K562 (cell line): Measurements from ENCODE around the gene CFL2. TPM values are rescaled to one million over a fixed set of nuclear protein-coding genes. Genes with fewer than 3 reads are reported as not detected.

Source experiments
- ATAC-seq: fragments of 200-7000 bp; cut with Tn5 transposase; 3 replicates; pipeline ENCODE4 v1.9.1; 2020; ENCODE audit warnings: moderate library complexity
- BruUV-seq: library from RNA; stranded (reverse); fragments of 400-500 nt; replicated peaks from 2 replicates; lab custom pipeline; 2021; lab: Mats Ljungman, UMichigan
- CTCF ChIA-PET: fragments of 300-600 bp; formaldehyde crosslinking; extraction: SDS; loops from one replicate; lab custom pipeline; 2021; ENCODE audit warnings: low intra/inter-chr PET ratio; lab: Yijun Ruan, JAX
- POLR2A ChIA-PET: fragments of 300-600, 350-650 bp; sonication (Branson Sonifier 250); formaldehyde crosslinking; extraction: SDS; loops from one replicate; lab custom pipeline; 2021; ENCODE audit warnings: antibody characterized with exemption, inconsistent platforms; lab: Yijun Ruan, JAX
- DNase-seq, 4 experiments: peaks; one replicate each; pipeline versions ENCODE4 v3.0.0 to v3.0.0-alpha.2; 2011 to 2018; ENCODE audit warnings: low spot score in 3 of 4, mixed read lengths in 3 of 4; ENCODE audit errors: extremely low read depth in 1 of 4
- FAIRE-seq: peaks from 2 replicates; lab custom pipeline; 2011; peaks lifted over from hg19 to GRCh38; lab: Jason Lieb, UNC
- H2AFZ ChIP-seq: 2 replicates; pipeline ENCODE4 v1.6.0; 2011; ENCODE audit warnings: low read depth, low read length, control low read depth, inconsistent platforms
- H3K27ac ChIP-seq: fragments of 200-600 bp; 3 replicates; pipeline ENCODE4 v1.8.0; 2011; ENCODE audit warnings: low read depth, mild to moderate bottlenecking, control low read depth, inconsistent platforms, low read length, moderate library complexity, mixed read lengths; ENCODE audit errors: extremely low read depth
- H3K27me3 ChIP-seq, 2 experiments: fragments of 300-600 bp in 1 of 2; 2 replicates in 1 of 2; 3 replicates in 1 of 2; pipeline versions ENCODE4 v1.6.0 to v1.8.0; 2011; ENCODE audit warnings: inconsistent platforms in 2 of 2, low read length in 2 of 2, mild to moderate bottlenecking in 1 of 2, mixed read lengths in 1 of 2, moderate library complexity in 1 of 2; ENCODE audit not compliant: control insufficient read depth in 2 of 2, insufficient read depth in 2 of 2
- H3K36me3 ChIP-seq: fragments of 300-600 bp; 3 replicates; pipeline ENCODE4 v1.8.0; 2011; ENCODE audit warnings: mild to moderate bottlenecking, low read length, inconsistent platforms; ENCODE audit not compliant: control insufficient read depth, insufficient read depth
- H3K4me1 ChIP-seq, 2 experiments: fragments of 200-600 bp in 1 of 2; replicated peaks in 1 of 2; 2 replicates in 1 of 2; 3 replicates in 1 of 2; pipeline versions ENCODE4 v1.5.1 to v1.8.0; 2011; ENCODE audit warnings: inconsistent platforms in 2 of 2, low read length in 2 of 2, mild to moderate bottlenecking in 1 of 2, mixed read lengths in 1 of 2, moderate library complexity in 1 of 2; ENCODE audit not compliant: control insufficient read depth in 2 of 2, insufficient read depth in 2 of 2
- H3K4me2 ChIP-seq: 2 replicates; pipeline ENCODE4 v1.6.1; 2011; ENCODE audit warnings: low read length, control low read depth, inconsistent platforms, mixed read lengths; ENCODE audit not compliant: insufficient read depth
- H3K4me3 ChIP-seq: fragments of 200-600 bp; sonication (generic), shearing (Covaris generic); 2 replicates; pipeline ENCODE4 v1.5.1; 2016; ENCODE audit warnings: control low read depth, inconsistent platforms
- H3K79me2 ChIP-seq: fragments of 200-600 bp; 3 replicates; pipeline ENCODE4 v1.8.0; 2011; ENCODE audit warnings: low read length, inconsistent platforms; ENCODE audit not compliant: control insufficient read depth, insufficient read depth
- H3K9ac ChIP-seq, 2 experiments: 2 replicates each; pipeline versions ENCODE4 v1.6.0 to v1.6.1; 2011; ENCODE audit warnings: low read depth in 2 of 2, low read length in 2 of 2, control low read depth in 1 of 2, inconsistent platforms in 1 of 2, mild to moderate bottlenecking in 1 of 2, mixed read lengths in 1 of 2; ENCODE audit not compliant: insufficient read depth in 1 of 2
- H3K9me1 ChIP-seq: one replicate; pipeline ENCODE4 v1.6.0; 2011; ENCODE audit warnings: inconsistent platforms, mild to moderate bottlenecking, low read length, moderate library complexity; ENCODE audit not compliant: control insufficient read depth, insufficient read depth
- H3K9me3 ChIP-seq: replicated peaks from 2 replicates; pipeline ENCODE4 v1.5.1; 2011; ENCODE audit warnings: low read depth, low read length, inconsistent platforms; ENCODE audit not compliant: control insufficient read depth, insufficient read depth
- H4K20me1 ChIP-seq: replicated peaks from 2 replicates; pipeline ENCODE4 v1.6.1; 2011; ENCODE audit warnings: low read length, inconsistent platforms, mixed read lengths; ENCODE audit not compliant: control insufficient read depth, insufficient read depth
- NRF1 ChIP-seq, 2 experiments: fragments of 450-650 bp; IDR thresholded peaks in 1 of 2; conservative IDR thresholded peaks in 1 of 2; 2 replicates each; pipeline ENCODE4 v1.6.1; 2014; ENCODE audit warnings: mild to moderate bottlenecking in 2 of 2
- ZNF121 ChIP-seq: sonication (generic); formaldehyde crosslinking; conservative IDR thresholded peaks from 2 replicates; pipeline ENCODE4 v1.8.0; 2022; ENCODE audit warnings: missing genetic modification reagents
- WGBS: fragments of 100-300 bp; shearing (Covaris generic); methylation state at CpG from one replicate; pipeline ENCODE4 v1.1.6; 2016; ENCODE audit warnings: low coverage, mixed read lengths; ENCODE audit not compliant: insufficient coverage; ENCODE audit errors: missing lambda C conversion rate; 5-methylcytosine and 5-hydroxymethylcytosine counted together
- in situ Hi-C: fragments of 300-500 bp; cut with MboI; formaldehyde crosslinking; loops from 4 replicates; pipeline ENCODE4 v1.15.0; 2018; ENCODE audit warnings: inconsistent platforms, mixed read lengths
- intact Hi-C: fragments of 100-400 bp; cut with micrococcal nuclease; formaldehyde crosslinking; loops from 2 replicates; pipeline ENCODE4 v1.14.2; 2022
- polyA plus RNA-seq, 8 experiments: library from polyadenylated mRNA; depleted of rRNA in 4 of 8; stranded (reverse) in 5 of 8; unstranded in 3 of 8; fragments of >200 nt; fragmentation: Nextera tagmentation in 2 of 8; fragmentation: Illumina TruSeq in 1 of 8; extraction: Ambion mirVana in 2 of 8; extraction: Trizol in 1 of 8; gene quantifications; 2 replicates each; pipeline versions ENCODE4 v1.2.1 to v1.2.3, GENCODE V29; 2011 to 2014; ENCODE audit warnings: inconsistent platforms in 1 of 8, missing spikeins in 1 of 8
- total RNA-seq, 7 experiments: library from RNA; depleted of rRNA in 6 of 7; stranded (reverse); fragments of >200 nt in 6 of 7; fragmentation: Illumina TruSeq in 2 of 7; extraction: Trizol in 2 of 7; gene quantifications; 2 replicates each; pipeline versions ENCODE4 v1.2.1 to v1.2.3, GENCODE V29; 2011 to 2021; ENCODE audit warnings: low replicate concordance in 1 of 7

The CFL2 gene
- total and polyA plus RNA-seq, 9 of the 15 experiments (the other 6 are each of a cell fraction or from before 2014, with no cell fraction given), result 2.0 to 12.7 (median 5.1) TPM

- POLR2A ChIA-PET, result interaction anchor here (1.0 to 1.8 kb wide), 3 partner anchors 9 to 407 kb away, joined by 3 to 7 read pairs (median 3); partner anchors contain the start of genes PPP2R3C and PRORP
- TF ChIP-seq ZNF121 (CRISPR knock-in tag) (no peak), NRF1 (conservative IDR thresholded peaks at IDR 0.05 in 1 of 2, IDR thresholded peaks at IDR 0.05 in 1 of 2) (0 out of 4 replicates have a peak, but pooled peaks of 1 of the 2 experiments have one; percentile 1)
- TF ChIP-seq, all 486 proteins: peak for 1
- Histone ChIP-seq H3K9ac (peak overlapping the region in 1 of 2 experiments; percentile 84; a peak in 1 of 4 replicates), H3K4me2 (peak overlapping the region; percentile 85), H3K79me2 (peaks cover 21% of the 10 kb centered on the region), H3K27ac (no peak overlapping the region), H3K4me3 (peak overlapping the region; percentile 89; the same call in 1 of the 2 replicates), H3K4me1 (peaks cover 5 to 17% of the 10 kb centered on the region in 2 experiments; a peak in 4 of 5 replicates), H3K36me3 (peaks cover 13% of the 10 kb centered on the region), H3K9me3 (no peaks in the 10 kb centered on the region), H4K20me1 (no peaks in the 10 kb centered on the region), H3K27me3 (no peaks in the 10 kb centered on the region), H3K9me1 (no peaks in the 10 kb centered on the region), H2AFZ (peak overlapping the region; percentile 89)
- BruUV-seq, result no TSS peak
- intact Hi-C loops, result no loop called here
- DNase-seq (no peak), FAIRE-seq (no peak), ATAC-seq (no peak)
- WGBS, result 36% methylated on average over 8 of the region's 8 CpGs
- in situ Hi-C loops, result loop anchor here (5.0 kb wide), 1 partner anchor 33 kb away; no protein-coding TSS in a partner anchor
- CTCF ChIA-PET, result interaction anchor here (0.6 kb wide), 1 partner anchor 71 kb away, joined by 3 read pairs; no protein-coding TSS in a partner anchor
Observed at GRCh38 chr14:34715127-34715863, 902 bp upstream of the CFL2 start.
